ENCODE data around the gene PHLDA3.

GRCh38 chr1:201475130-201475529 is 6.1 kb upstream of the PHLDA3 start:
- TF ChIP-seq CTCF (conservative IDR thresholded peaks at IDR 0.05; ENCODE audit: low read length) (no peak), EZH2phosphoT487 (IDR thresholded peaks at IDR 0.05; ENCODE audit: borderline replicate concordance) (no peak)
